Neural progenitor cell (in vitro differentiated cells): ENCODE results near the gene AP5Z1.

ENCODE experiments used
- EZH2 ChIP-seq: fragments of 200-600 bp; sonication (generic); IDR thresholded peaks from 2 replicates; pipeline ENCODE4 v1.6.1; 2017; ENCODE audit warnings: antibody characterized with exemption, mild to moderate bottlenecking, moderate library complexity
- EZH2phosphoT487 ChIP-seq: fragments of 200-600 bp; sonication (generic); IDR thresholded peaks from 2 replicates; pipeline ENCODE4 v1.6.1; 2017; ENCODE audit warnings: antibody characterized with exemption
- TF ChIP-seq, protein P1 (sequence below): fragments of 200-600 bp; sonication (generic); IDR thresholded peaks from 2 replicates; pipeline ENCODE4 v1.5.1; 2017; ENCODE audit warnings: antibody characterized with exemption, mild to moderate bottlenecking

DNA sequence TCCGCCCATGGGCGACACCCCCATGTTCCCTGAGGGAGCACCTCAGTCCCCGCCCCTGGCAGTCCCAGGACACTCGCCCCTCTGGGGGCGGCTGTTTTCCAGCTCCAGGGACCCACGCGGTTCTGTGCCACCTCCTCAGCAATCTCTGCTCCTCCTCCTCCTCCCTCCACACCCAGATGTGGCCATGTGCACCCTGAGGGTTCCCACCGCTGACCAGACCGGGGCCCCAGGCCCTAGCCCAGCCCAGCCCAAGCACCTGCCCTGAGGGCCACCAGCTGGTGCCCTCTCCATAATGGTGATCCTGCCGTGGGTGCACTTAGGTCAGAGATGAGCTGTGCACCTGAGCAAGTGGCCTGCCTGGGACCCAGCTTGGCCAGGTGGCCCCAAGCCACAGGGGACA lies 25.1 kb downstream of the AP5Z1 start:
- no peak for TF ChIP-seq EZH2
- TF ChIP-seq, protein P1, sequence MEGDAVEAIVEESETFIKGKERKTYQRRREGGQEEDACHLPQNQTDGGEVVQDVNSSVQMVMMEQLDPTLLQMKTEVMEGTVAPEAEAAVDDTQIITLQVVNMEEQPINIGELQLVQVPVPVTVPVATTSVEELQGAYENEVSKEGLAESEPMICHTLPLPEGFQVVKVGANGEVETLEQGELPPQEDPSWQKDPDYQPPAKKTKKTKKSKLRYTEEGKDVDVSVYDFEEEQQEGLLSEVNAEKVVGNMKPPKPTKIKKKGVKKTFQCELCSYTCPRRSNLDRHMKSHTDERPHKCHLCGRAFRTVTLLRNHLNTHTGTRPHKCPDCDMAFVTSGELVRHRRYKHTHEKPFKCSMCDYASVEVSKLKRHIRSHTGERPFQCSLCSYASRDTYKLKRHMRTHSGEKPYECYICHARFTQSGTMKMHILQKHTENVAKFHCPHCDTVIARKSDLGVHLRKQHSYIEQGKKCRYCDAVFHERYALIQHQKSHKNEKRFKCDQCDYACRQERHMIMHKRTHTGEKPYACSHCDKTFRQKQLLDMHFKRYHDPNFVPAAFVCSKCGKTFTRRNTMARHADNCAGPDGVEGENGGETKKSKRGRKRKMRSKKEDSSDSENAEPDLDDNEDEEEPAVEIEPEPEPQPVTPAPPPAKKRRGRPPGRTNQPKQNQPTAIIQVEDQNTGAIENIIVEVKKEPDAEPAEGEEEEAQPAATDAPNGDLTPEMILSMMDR: no peak
- no peak for TF ChIP-seq EZH2phosphoT487
